ENCODE results near the gene ZNF778. TPM values are rescaled to one million over a fixed set of nuclear protein-coding genes. Genes with fewer than 3 reads are reported as not detected.

The ZNF778 gene
- total RNA-seq, 1 donor from 2014 or later, result 8.7 TPM

- Histone ChIP-seq H3K27ac (replicated peaks) (no peak overlapping the region), H3K27me3 (ENCODE audit: low read depth) (no peaks in the 10 kb centered on the region), H3K4me1 (peaks cover 9% of the 10 kb centered on the region), H3K4me3 (no peak overlapping the region), H3K9me3 (replicated peaks) (no peaks in the 10 kb centered on the region), H3K36me3 (peaks cover 86% of the 10 kb centered on the region)
- DNase-seq, result no peak
- intact Hi-C loops (cut with micrococcal nuclease), result no loop called here
- TF ChIP-seq CTCF (IDR thresholded peaks at IDR 0.05; ENCODE audit: borderline replicate concordance), result no peak
Observed at GRCh38 chr16:89275284-89275584, 57.7 kb downstream of the ZNF778 start.

DNA sequence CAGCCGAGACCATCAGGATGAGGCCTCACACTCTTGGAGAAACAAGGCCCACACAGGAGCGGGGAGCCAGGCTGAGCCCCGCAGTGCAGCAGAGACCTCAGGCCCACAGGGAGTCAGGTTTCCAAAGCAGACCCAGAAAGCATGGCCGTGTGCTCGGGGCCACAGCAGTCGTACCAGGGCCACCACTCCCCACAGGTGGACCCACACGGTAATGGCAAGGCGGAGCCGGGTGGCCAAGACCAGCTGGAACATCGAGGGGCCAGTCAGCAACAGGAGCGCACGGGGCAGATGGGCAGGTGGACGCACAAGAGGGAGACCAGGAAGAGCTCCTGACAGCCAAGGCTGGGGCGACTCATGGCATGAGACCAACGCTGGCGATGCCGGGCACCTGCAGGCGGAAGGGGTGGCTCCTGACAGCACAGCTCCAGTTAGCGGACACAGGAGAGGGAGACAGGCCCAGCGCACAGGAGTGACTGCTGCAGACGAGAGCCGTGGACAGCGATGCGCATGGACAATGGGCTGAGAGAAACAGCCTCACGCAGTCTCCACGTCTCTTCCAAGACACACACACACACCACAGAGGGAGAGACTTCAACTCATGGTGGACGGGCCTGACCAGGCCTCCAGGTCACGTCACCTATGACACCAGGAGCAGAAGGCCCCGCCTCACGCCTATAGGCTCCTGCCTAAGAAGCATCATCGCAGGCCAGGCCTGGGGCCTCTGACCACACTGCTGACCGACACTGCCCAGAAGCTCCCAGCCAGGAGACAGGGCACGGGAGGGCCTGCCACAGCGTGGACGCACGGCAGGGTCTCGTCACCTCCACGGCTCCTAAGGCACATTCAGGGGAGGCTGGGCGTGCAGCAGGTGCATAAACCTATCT lies 58.6 kb downstream of the ZNF778 start:
- H3K27me3 ChIP-seq (ENCODE audit: low read depth), result no peaks in the 10 kb centered on the region
- no peaks in the 10 kb centered on the region for H3K9me3 ChIP-seq (replicated peaks)
- intact Hi-C loops (cut with micrococcal nuclease), result no loop called here
- H3K27ac ChIP-seq (replicated peaks), result no peak overlapping the region
- TF ChIP-seq CTCF (IDR thresholded peaks at IDR 0.05; ENCODE audit: borderline replicate concordance), result no peak
- H3K4me1 ChIP-seq, result peaks cover 9% of the 10 kb centered on the region
- no peak for DNase-seq
- H3K4me3 ChIP-seq, result no peak overlapping the region
- H3K36me3 ChIP-seq, result peaks cover 86% of the 10 kb centered on the region

- TF ChIP-seq CTCF (IDR thresholded peaks at IDR 0.05; ENCODE audit: borderline replicate concordance), result no peak
- peaks cover 9% of the 10 kb centered on the region for H3K4me1 ChIP-seq
- intact Hi-C loops (cut with micrococcal nuclease), result no loop called here
- H3K9me3 ChIP-seq (replicated peaks), result no peaks in the 10 kb centered on the region
- no peak overlapping the region for H3K4me3 ChIP-seq
- H3K27ac ChIP-seq (replicated peaks), result peak overlapping the region; percentile 30
- no peak for DNase-seq
- peaks cover 89% of the 10 kb centered on the region for H3K36me3 ChIP-seq
- no peaks in the 10 kb centered on the region for H3K27me3 ChIP-seq (ENCODE audit: low read depth)
Observed at GRCh38 chr16:89277049-89277448, 59.5 kb downstream of the ZNF778 start.

DNA sequence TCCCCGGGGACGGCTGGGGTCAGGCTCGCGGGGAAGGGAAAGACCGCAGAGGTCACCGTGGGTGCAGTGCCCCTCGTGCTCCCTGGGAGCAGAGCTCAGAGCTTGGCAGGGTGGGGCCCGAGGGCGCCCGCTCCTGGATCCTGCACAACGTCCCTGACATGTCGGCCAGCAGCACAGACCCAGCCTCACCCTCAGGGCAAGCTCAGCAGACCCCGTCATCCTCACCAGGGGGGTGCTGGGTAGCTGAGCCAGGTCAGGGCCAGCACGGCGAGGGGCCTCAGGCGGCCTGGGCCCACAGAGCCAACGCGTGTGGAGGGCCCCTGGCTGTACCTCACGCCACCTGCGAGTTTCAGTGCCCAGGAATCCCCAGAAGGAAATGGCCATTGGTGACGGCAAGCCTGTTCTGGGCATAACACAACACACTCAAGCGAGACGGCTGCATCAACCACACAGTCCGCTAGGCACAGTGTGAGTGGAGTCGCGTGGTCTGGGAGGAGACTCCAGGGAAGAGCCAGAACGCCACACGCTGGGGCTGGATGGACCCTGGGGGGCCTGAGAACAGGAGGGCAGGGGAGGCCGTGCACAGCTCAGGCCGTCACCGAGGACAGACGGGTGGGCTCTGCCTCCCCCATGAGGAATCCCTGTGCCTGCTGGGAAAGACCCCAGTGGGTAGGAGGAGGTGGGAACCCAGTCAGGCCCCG lies 60.3 kb downstream of the ZNF778 start:
- H3K36me3 ChIP-seq, result peaks cover 90% of the 10 kb centered on the region
- intact Hi-C loops (cut with micrococcal nuclease), result no loop called here
- H3K27me3 ChIP-seq (ENCODE audit: low read depth), result no peaks in the 10 kb centered on the region
- no peak for TF ChIP-seq CTCF (IDR thresholded peaks at IDR 0.05; ENCODE audit: borderline replicate concordance)
- DNase-seq, result peak; percentile 18
- H3K9me3 ChIP-seq (replicated peaks), result no peaks in the 10 kb centered on the region
- peaks cover 9% of the 10 kb centered on the region for H3K4me1 ChIP-seq
- H3K4me3 ChIP-seq, result no peak overlapping the region
- peak overlapping the region; percentile 38 for H3K27ac ChIP-seq (replicated peaks)

GRCh38 chr16:89278441-89279240 lies 61.1 kb downstream of the ZNF778 start:
- Histone ChIP-seq H3K36me3 (peaks cover 90% of the 10 kb centered on the region), H3K4me3 (no peak overlapping the region), H3K27me3 (ENCODE audit: low read depth) (no peaks in the 10 kb centered on the region), H3K27ac (replicated peaks) (no peak overlapping the region), H3K4me1 (peaks cover 9% of the 10 kb centered on the region), H3K9me3 (replicated peaks) (no peaks in the 10 kb centered on the region)
- DNase-seq, result no peak
- intact Hi-C loops (cut with micrococcal nuclease), result no loop called here
- no peak for TF ChIP-seq CTCF (IDR thresholded peaks at IDR 0.05; ENCODE audit: borderline replicate concordance)
